Liver (tissue), 9 donors: Measurements from ENCODE around the gene ACSL6. TPM values are rescaled to one million over a fixed set of nuclear protein-coding genes. Genes with fewer than 3 reads are reported as not detected.

Experiments used
- DNase-seq: peaks from one replicate; pipeline ENCODE4 v3.0.0-alpha.2; 2017; ENCODE audit warnings: low spot score
- H3K27ac ChIP-seq, 2 donors: one replicate each; pipeline ENCODE4 v1.7.0; 2013; ENCODE audit warnings: inconsistent platforms in 2 of 2, low read length in 2 of 2, control low read depth in 1 of 2, low read depth in 1 of 2, mild to moderate bottlenecking in 1 of 2
- H3K27me3 ChIP-seq, 4 donors: one replicate each; pipeline versions ENCODE4 v1.6.1 to v1.7.0; 2013; ENCODE audit warnings: low read length in 3 of 4, inconsistent platforms in 1 of 4, mild to moderate bottlenecking in 1 of 4, moderate library complexity in 1 of 4; ENCODE audit not compliant: control insufficient read depth in 4 of 4, insufficient read depth in 4 of 4
- H3K36me3 ChIP-seq, 4 donors: one replicate each; pipeline versions ENCODE4 v1.6.1 to v1.7.0; 2013; ENCODE audit warnings: low read length in 3 of 4, mild to moderate bottlenecking in 3 of 4, low read depth in 1 of 4, moderate library complexity in 1 of 4; ENCODE audit not compliant: control insufficient read depth in 4 of 4, insufficient read depth in 3 of 4
- H3K4me1 ChIP-seq, 4 donors: one replicate each; pipeline versions ENCODE4 v1.6.1 to v1.7.0; 2013; ENCODE audit warnings: low read length in 3 of 4, mild to moderate bottlenecking in 3 of 4, moderate library complexity in 1 of 4; ENCODE audit not compliant: control insufficient read depth in 4 of 4, insufficient read depth in 4 of 4
- H3K4me3 ChIP-seq, 3 donors: one replicate each; pipeline versions ENCODE4 v1.6.1 to v1.7.0; 2013; ENCODE audit warnings: low read length in 3 of 3, control low read depth in 1 of 3, low read depth in 1 of 3, mild to moderate bottlenecking in 1 of 3
- H3K9ac ChIP-seq, 2 donors: one replicate each; pipeline ENCODE4 v1.7.0; 2013; ENCODE audit warnings: low read length in 2 of 2, mild to moderate bottlenecking in 2 of 2, moderate library complexity in 2 of 2, control low read depth in 1 of 2, low read depth in 1 of 2
- H3K9me3 ChIP-seq, 4 donors: one replicate each; pipeline versions ENCODE4 v1.6.1 to v1.7.0; 2013; ENCODE audit warnings: low read length in 3 of 4; ENCODE audit not compliant: control insufficient read depth in 4 of 4
- EGR1 ChIP-seq, 2 donors: IDR thresholded peaks; 2 replicates each; pipeline ENCODE4 v1.6.1; 2016 to 2018; ENCODE audit warnings: antibody characterized with exemption in 2 of 2, low read depth in 2 of 2
- FOXA1 ChIP-seq: IDR thresholded peaks from 2 replicates; pipeline ENCODE4 v1.6.1; 2016; ENCODE audit warnings: antibody characterized with exemption
- FOXA2 ChIP-seq: IDR thresholded peaks from 2 replicates; pipeline ENCODE4 v1.6.1; 2016; ENCODE audit warnings: antibody characterized with exemption
- GABPA ChIP-seq, 2 donors: IDR thresholded peaks in 1 of 2; conservative IDR thresholded peaks in 1 of 2; 2 replicates each; pipeline ENCODE4 v1.6.1; 2016; ENCODE audit warnings: antibody characterized with exemption in 2 of 2, mild to moderate bottlenecking in 1 of 2, moderate library complexity in 1 of 2
- HNF4A ChIP-seq, 2 donors: conservative IDR thresholded peaks; 2 replicates each; pipeline ENCODE4 v1.6.1; 2016; ENCODE audit warnings: antibody characterized with exemption in 2 of 2, mild to moderate bottlenecking in 2 of 2
- HNF4G ChIP-seq: IDR thresholded peaks from 2 replicates; pipeline ENCODE4 v1.6.1; 2016; ENCODE audit warnings: antibody characterized with exemption
- JUND ChIP-seq, 2 donors: IDR thresholded peaks; 2 replicates each; pipeline ENCODE4 v1.6.1; 2016; ENCODE audit warnings: antibody characterized with exemption in 2 of 2
- NR2F2 ChIP-seq: IDR thresholded peaks from 2 replicates; pipeline ENCODE4 v1.6.1; 2016; ENCODE audit warnings: antibody characterized with exemption
- RAD21 ChIP-seq, 2 donors: IDR thresholded peaks; 2 replicates each; pipeline ENCODE4 v1.6.1; 2016; ENCODE audit warnings: antibody characterized with exemption in 2 of 2, mild to moderate bottlenecking in 2 of 2
- RXRA ChIP-seq, 2 donors: IDR thresholded peaks; 2 replicates each; pipeline ENCODE4 v1.6.1; 2017 to 2018; ENCODE audit warnings: antibody characterized with exemption in 2 of 2, mild to moderate bottlenecking in 1 of 2
- SP1 ChIP-seq: IDR thresholded peaks from 2 replicates; pipeline ENCODE4 v1.6.1; 2018; ENCODE audit warnings: antibody characterized with exemption, mild to moderate bottlenecking
- TAF1 ChIP-seq: conservative IDR thresholded peaks from 2 replicates; pipeline ENCODE4 v1.6.1; 2016; ENCODE audit warnings: antibody characterized with exemption, mild to moderate bottlenecking
- YY1 ChIP-seq: IDR thresholded peaks from 2 replicates; pipeline ENCODE4 v1.6.1; 2016; ENCODE audit warnings: antibody characterized with exemption, mild to moderate bottlenecking
- WGBS: extraction: QIAGEN DNeasy Blood & Tissue Kit; methylation state at CpG from one replicate; pipeline ENCODE4 v1.1.7; 2013; 5-methylcytosine and 5-hydroxymethylcytosine counted together
- polyA plus RNA-seq, 2 donors: library from polyadenylated mRNA; stranded (reverse) in 1 of 2; unstranded in 1 of 2; fragments of 200-250 nt in 1 of 2; fragments of >200 nt in 1 of 2; fragmentation: Nextera tagmentation in 1 of 2; extraction: Ambion mirVana in 1 of 2; gene quantifications; one replicate each; pipeline versions ENCODE4 v1.2.1 to v1.2.3, GENCODE V29; 2013 to 2015
- total RNA-seq, 2 donors: library from RNA; depleted of rRNA; stranded (reverse); fragments of >200 nt; gene quantifications; one replicate each; pipeline ENCODE4 v1.2.3, GENCODE V29; 2014
- TF ChIP-seq, protein P1 (sequence below): IDR thresholded peaks from 2 replicates; pipeline ENCODE4 v1.6.1; 2016; ENCODE audit warnings: antibody characterized with exemption, mild to moderate bottlenecking
- TF ChIP-seq, protein P2 (sequence below): IDR thresholded peaks from 2 replicates; pipeline ENCODE4 v1.6.1; 2016; ENCODE audit warnings: antibody characterized with exemption
- TF ChIP-seq, protein P3 (sequence below): IDR thresholded peaks from 2 replicates; pipeline ENCODE4 v1.6.1; 2016; ENCODE audit warnings: antibody characterized with exemption
- TF ChIP-seq, protein P4 (sequence below): IDR thresholded peaks from 2 replicates; pipeline ENCODE4 v1.6.1; 2016; ENCODE audit warnings: antibody characterized with exemption
- TF ChIP-seq, protein P5 (sequence below): fragments of 150-350 bp; IDR thresholded peaks from 2 replicates; pipeline ENCODE4 v1.5.1; 2017; ENCODE audit warnings: improper control_type of control experiment, low read depth, low read length; ENCODE audit not compliant: missing input control
- donor health status: healthy.
- donor health status: healthy.
- donor health status: healthy.
- donor health status: healthy.
- donor health status: healthy.

The ACSL6 gene
- total and polyA plus RNA-seq, 4 donors = 0.89 to 129 (median 4.6) TPM

DNA sequence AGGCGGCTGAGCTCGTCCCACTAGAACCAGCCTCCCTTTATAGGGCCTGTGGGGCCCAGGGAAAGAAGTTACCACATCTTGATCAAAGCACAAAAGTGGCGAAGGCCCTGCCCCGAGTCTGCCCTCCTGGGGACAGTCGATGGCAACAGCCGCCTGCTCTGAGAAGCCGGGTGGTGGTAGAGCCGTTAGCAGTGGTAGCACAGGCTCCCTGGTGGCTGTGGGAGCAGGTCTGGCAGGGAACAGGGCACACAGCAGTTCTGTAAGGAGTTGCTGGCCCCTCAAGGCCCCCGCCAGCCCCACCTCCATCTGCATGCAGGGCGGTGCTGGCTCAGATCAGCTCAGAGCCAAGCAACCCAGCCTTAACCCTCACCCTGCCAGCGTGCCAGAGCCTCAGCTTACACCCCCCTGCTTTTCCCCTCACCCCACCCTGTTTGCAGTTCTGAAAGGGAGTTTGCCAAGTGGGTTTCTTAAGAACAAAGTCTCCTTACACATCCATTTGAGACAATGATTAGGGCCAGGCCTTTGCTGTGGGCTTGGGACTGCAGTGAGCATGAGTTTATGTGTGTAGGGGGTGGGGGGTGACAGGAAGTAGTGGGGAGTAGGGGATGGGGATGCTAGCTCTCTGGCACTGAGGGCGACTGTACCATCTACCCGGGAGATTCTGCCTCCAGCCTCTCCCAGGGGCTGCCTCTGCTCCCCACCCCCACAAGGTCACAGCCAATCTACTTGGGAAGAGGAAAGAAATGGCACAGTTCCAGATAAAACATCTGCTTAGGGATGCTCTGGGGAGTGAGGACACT is 11.8 kb downstream of the ACSL6 start:
- Histone ChIP-seq H3K27ac (no peak overlapping the region), H3K9ac (no peak overlapping the region), H3K4me3 (no peak overlapping the region), H3K27me3 (no peaks in the 10 kb centered on the region), H3K9me3 (no peaks in the 10 kb centered on the region), H3K36me3 (no peaks in the 10 kb centered on the region), H3K4me1 (peaks cover 6 to 21% (median 16%) of the 10 kb centered on the region in 4 donors)
- DNase-seq = no peak
- TF ChIP-seq RXRA (IDR thresholded peaks at IDR 0.05) (no peak), EGR1 (IDR thresholded peaks at IDR 0.05; ENCODE audit: low read depth in 2 of 2) (no peak), RAD21 (IDR thresholded peaks at IDR 0.05) (no peak), HNF4A (conservative IDR thresholded peaks at IDR 0.05) (no peak), FOXA1 (no peak), NR2F2 (no peak), TAF1 (no peak), FOXA2 (no peak), JUND (IDR thresholded peaks at IDR 0.05) (no peak), HNF4G (no peak), YY1 (no peak), SP1 (no peak), GABPA (IDR thresholded peaks at IDR 0.05 in 1 of 2, conservative IDR thresholded peaks at IDR 0.05 in 1 of 2) (no peak)
- TF ChIP-seq, protein P1, sequence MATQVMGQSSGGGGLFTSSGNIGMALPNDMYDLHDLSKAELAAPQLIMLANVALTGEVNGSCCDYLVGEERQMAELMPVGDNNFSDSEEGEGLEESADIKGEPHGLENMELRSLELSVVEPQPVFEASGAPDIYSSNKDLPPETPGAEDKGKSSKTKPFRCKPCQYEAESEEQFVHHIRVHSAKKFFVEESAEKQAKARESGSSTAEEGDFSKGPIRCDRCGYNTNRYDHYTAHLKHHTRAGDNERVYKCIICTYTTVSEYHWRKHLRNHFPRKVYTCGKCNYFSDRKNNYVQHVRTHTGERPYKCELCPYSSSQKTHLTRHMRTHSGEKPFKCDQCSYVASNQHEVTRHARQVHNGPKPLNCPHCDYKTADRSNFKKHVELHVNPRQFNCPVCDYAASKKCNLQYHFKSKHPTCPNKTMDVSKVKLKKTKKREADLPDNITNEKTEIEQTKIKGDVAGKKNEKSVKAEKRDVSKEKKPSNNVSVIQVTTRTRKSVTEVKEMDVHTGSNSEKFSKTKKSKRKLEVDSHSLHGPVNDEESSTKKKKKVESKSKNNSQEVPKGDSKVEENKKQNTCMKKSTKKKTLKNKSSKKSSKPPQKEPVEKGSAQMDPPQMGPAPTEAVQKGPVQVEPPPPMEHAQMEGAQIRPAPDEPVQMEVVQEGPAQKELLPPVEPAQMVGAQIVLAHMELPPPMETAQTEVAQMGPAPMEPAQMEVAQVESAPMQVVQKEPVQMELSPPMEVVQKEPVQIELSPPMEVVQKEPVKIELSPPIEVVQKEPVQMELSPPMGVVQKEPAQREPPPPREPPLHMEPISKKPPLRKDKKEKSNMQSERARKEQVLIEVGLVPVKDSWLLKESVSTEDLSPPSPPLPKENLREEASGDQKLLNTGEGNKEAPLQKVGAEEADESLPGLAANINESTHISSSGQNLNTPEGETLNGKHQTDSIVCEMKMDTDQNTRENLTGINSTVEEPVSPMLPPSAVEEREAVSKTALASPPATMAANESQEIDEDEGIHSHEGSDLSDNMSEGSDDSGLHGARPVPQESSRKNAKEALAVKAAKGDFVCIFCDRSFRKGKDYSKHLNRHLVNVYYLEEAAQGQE = no peak
- TF ChIP-seq, protein P2, sequence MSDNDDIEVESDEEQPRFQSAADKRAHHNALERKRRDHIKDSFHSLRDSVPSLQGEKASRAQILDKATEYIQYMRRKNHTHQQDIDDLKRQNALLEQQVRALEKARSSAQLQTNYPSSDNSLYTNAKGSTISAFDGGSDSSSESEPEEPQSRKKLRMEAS = no peak
- TF ChIP-seq, protein P3, sequence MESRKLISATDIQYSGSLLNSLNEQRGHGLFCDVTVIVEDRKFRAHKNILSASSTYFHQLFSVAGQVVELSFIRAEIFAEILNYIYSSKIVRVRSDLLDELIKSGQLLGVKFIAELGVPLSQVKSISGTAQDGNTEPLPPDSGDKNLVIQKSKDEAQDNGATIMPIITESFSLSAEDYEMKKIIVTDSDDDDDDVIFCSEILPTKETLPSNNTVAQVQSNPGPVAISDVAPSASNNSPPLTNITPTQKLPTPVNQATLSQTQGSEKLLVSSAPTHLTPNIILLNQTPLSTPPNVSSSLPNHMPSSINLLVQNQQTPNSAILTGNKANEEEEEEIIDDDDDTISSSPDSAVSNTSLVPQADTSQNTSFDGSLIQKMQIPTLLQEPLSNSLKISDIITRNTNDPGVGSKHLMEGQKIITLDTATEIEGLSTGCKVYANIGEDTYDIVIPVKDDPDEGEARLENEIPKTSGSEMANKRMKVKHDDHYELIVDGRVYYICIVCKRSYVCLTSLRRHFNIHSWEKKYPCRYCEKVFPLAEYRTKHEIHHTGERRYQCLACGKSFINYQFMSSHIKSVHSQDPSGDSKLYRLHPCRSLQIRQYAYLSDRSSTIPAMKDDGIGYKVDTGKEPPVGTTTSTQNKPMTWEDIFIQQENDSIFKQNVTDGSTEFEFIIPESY = no peak
- TF ChIP-seq, protein P4, sequence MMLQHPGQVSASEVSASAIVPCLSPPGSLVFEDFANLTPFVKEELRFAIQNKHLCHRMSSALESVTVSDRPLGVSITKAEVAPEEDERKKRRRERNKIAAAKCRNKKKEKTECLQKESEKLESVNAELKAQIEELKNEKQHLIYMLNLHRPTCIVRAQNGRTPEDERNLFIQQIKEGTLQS = no peak
- TF ChIP-seq, protein P5, sequence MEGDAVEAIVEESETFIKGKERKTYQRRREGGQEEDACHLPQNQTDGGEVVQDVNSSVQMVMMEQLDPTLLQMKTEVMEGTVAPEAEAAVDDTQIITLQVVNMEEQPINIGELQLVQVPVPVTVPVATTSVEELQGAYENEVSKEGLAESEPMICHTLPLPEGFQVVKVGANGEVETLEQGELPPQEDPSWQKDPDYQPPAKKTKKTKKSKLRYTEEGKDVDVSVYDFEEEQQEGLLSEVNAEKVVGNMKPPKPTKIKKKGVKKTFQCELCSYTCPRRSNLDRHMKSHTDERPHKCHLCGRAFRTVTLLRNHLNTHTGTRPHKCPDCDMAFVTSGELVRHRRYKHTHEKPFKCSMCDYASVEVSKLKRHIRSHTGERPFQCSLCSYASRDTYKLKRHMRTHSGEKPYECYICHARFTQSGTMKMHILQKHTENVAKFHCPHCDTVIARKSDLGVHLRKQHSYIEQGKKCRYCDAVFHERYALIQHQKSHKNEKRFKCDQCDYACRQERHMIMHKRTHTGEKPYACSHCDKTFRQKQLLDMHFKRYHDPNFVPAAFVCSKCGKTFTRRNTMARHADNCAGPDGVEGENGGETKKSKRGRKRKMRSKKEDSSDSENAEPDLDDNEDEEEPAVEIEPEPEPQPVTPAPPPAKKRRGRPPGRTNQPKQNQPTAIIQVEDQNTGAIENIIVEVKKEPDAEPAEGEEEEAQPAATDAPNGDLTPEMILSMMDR = no peak
- 81% methylated on average over 13 of the region's 13 CpGs for WGBS
